GM12891 (cell line): ENCODE data around the gene ITIH2.

ENCODE experiments used
- DNase-seq: peaks from one replicate; pipeline ENCODE4 v3.0.0; 2011; ENCODE audit warnings: low spot score; ENCODE audit not compliant: insufficient read length
- FAIRE-seq: peaks from 2 replicates; lab custom pipeline; 2011; peaks lifted over from hg19 to GRCh38; lab: Jason Lieb, UNC
- PAX5 ChIP-seq: IDR thresholded peaks from 2 replicates; pipeline ENCODE4 v1.6.1; 2011; ENCODE audit warnings: low read length, moderate library complexity, mild to moderate bottlenecking; ENCODE audit not compliant: insufficient read depth, severe bottlenecking
- POLR2A ChIP-seq: IDR thresholded peaks from 2 replicates; pipeline ENCODE4 v1.6.1; 2011; ENCODE audit warnings: low read depth, low read length, control low read depth
- POLR2AphosphoS5 ChIP-seq: IDR thresholded peaks from 2 replicates; pipeline ENCODE4 v1.6.1; 2011; ENCODE audit warnings: low read depth, low read length, control low read depth
- POU2F2 ChIP-seq: IDR thresholded peaks from 2 replicates; pipeline ENCODE4 v1.6.1; 2011; ENCODE audit warnings: low read depth, mild to moderate bottlenecking, control low read depth, low read length, moderate library complexity
- SPI1 ChIP-seq: IDR thresholded peaks from 2 replicates; pipeline ENCODE4 v1.6.1; 2011; ENCODE audit warnings: low read depth, low read length, control low read depth
- TAF1 ChIP-seq: IDR thresholded peaks from 2 replicates; pipeline ENCODE4 v1.6.1; 2011; ENCODE audit warnings: low read depth, low read length, control low read depth

ITIH2 gene

GRCh38 chr10:7794251-7795026 lies 91.3 kb downstream of the ITIH2 start:
- no peak for FAIRE-seq
- TF ChIP-seq TAF1 (no peak), PAX5 (no peak), POU2F2 (no peak), POLR2AphosphoS5 (no peak), POLR2A (no peak), SPI1 (no peak)
- no peak for DNase-seq

- no peak for FAIRE-seq
- no peak for TF ChIP-seq POLR2AphosphoS5
- no peak for TF ChIP-seq POLR2A
- no peak for TF ChIP-seq TAF1
- TF ChIP-seq POU2F2: no peak
- TF ChIP-seq PAX5: no peak
- TF ChIP-seq SPI1: no peak
- DNase-seq: no peak
Measured at GRCh38 chr10:7795605-7796004, 92.5 kb downstream of the ITIH2 start.

GRCh38 chr10:7797582-7797981 lies 94.5 kb downstream of the ITIH2 start:
- no peak for DNase-seq
- TF ChIP-seq TAF1: no peak
- no peak for FAIRE-seq
